GM13976 (cell line): Measurements from ENCODE around the gene CASZ1.

Source experiments
- DNase-seq: peaks from one replicate; pipeline ENCODE4 v3.0.0; 2012; ENCODE audit warnings: low spot score
- in situ Hi-C: fragments of 300-500 bp; cut with MboI; formaldehyde crosslinking; loops from one replicate; pipeline ENCODE4 v1.12.0; 2022; ENCODE audit warnings: low sequenced_read_pairs, mixed read lengths, inconsistent platforms; ENCODE audit not compliant: unreplicated experiment
- TF ChIP-seq, protein P1 (sequence below): IDR thresholded peaks from 2 replicates; pipeline ENCODE4 v1.5.1; 2012; ENCODE audit warnings: borderline replicate concordance, mild to moderate bottlenecking; ENCODE audit not compliant: insufficient read depth; ENCODE audit errors: extremely low read depth, missing control alignments, control extremely low read depth

CASZ1 gene

DNA sequence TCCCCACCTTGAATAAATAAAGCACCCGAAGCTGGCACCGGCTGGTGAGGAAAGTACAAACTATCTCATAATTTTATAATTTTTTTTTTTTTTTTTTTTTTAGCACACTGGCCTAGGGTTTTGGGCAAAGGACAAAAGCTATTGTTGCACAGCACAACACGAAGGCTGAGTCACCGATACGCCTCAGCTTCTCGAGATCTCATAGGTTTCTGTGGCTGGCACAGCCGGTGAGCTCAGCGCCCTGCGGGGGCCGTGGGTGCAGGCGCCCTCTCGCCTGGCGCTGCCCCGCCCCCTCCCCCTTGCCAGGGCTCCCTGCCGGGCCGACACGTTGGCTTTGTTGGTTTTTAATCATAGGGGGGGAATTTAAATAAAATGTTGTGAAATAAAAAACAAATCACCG, 17.2 kb downstream of the CASZ1 start:
- TF ChIP-seq, protein P1, sequence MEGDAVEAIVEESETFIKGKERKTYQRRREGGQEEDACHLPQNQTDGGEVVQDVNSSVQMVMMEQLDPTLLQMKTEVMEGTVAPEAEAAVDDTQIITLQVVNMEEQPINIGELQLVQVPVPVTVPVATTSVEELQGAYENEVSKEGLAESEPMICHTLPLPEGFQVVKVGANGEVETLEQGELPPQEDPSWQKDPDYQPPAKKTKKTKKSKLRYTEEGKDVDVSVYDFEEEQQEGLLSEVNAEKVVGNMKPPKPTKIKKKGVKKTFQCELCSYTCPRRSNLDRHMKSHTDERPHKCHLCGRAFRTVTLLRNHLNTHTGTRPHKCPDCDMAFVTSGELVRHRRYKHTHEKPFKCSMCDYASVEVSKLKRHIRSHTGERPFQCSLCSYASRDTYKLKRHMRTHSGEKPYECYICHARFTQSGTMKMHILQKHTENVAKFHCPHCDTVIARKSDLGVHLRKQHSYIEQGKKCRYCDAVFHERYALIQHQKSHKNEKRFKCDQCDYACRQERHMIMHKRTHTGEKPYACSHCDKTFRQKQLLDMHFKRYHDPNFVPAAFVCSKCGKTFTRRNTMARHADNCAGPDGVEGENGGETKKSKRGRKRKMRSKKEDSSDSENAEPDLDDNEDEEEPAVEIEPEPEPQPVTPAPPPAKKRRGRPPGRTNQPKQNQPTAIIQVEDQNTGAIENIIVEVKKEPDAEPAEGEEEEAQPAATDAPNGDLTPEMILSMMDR = no peak
- no peak for DNase-seq
- in situ Hi-C loops = no loop called here

DNA sequence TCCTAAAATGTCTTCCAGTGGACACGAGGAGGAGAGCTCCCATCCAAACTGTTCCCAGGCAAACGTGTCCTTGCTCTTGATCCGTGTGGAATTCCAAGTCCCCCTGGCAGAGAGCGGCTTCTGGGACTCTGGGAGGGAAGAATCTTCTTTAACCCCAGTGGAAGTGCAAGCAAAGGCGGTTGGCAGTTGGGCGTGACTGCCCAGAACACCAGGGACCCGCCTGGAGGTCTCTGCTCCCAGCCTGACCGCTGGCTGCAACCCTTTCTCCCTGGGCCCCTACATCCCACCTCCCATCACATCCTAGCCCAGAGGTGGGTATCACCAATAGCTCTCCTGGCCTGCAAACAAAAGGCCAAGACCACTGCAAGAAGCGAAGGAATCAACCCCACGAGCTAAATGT, 17.8 kb downstream of the CASZ1 start:
- in situ Hi-C loops = no loop called here
- DNase-seq = no peak
- TF ChIP-seq, protein P1 = no peak

DNA sequence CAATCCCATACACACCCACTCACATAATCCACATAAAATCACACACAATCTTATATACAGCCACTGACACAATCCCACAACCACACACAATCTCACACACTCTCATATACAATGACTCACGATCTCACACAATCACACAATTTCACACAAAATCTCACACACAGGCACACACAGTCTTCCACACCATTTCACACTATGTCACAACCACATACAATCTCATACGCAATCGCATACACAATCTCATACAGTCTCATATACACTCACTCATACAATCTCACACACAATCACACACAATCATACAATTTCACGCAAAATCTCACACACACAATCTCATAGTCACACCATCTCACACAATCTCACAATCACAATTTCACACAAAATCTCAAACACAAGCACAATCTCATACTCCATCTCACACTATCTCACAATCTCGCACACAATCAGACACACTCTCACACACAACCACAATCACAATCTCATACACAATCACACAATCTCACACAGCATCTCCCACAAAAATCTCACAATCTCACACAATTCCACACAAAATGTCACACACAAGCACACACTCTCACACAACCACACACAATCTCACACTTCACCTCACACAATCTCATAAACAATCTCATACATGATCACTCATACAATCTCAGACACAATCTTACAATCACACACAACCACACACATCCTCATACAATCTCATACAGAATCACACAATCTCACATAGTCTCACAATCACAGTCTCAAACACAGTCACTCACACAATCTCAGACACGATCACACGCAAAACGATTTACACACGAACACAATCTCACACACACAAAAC, 18.5 kb downstream of the CASZ1 start:
- TF ChIP-seq, protein P1 = no peak
- in situ Hi-C loops = no loop called here
- DNase-seq = no peak

DNA sequence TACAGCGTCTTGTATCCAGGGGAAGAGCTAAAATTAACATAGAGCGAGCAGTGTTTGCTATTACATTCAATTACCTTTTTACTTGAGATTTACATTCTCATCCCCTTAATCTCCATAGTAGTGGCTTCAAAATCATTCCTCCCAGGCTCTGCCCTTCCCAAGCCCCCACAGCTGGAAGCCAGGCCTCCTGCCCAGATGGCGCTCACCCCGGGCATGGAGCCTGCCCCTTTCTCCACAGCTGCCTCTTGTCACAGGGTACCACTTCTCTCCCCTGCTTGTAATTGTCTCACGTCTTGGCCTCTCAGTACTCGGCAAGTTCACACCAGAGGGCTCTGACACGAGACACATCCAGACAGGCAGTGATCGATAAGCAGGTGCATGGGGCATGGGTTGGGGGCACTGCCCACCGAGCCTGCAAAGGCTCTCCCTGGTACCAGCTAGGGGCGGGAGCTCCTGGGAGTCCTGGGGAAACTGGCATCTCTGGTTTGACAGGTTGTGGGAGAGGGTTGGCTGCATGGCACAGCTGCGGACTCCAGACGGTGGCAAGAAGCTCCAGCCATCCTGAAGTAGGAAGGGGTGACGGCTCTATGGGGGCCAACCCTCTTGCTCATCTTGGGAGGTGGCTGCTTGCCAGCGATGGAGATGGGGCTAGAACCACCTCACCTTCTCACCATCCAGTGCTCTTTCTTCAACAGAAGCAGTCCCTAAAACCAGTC, 20.1 kb downstream of the CASZ1 start:
- TF ChIP-seq, protein P1 = no peak
- in situ Hi-C loops = no loop called here

DNA sequence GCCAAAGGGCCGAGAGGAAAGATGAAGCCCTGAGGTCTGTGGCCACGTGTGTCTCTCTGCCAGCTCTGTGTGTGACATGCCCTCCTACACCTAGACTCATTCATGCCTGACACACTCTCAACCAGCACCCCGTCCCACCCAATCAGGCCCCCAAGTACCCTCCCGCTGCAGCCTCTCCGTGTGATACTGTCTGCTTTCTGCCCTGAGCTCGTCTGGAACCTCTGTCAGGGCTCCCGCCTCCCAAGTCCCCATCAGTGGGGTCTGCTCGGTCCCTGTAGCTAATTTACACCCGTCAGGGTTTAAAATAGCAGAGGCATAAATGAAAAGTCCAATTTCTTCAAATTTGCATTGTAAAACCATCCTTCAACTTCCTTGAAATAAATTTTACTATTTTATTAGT, 20.7 kb downstream of the CASZ1 start:
- in situ Hi-C loops = no loop called here
- TF ChIP-seq, protein P1 = no peak
- DNase-seq = no peak

More for the DNA sequence above, 20.1 kb downstream of the CASZ1 start:
- DNase-seq = no peak

DNA sequence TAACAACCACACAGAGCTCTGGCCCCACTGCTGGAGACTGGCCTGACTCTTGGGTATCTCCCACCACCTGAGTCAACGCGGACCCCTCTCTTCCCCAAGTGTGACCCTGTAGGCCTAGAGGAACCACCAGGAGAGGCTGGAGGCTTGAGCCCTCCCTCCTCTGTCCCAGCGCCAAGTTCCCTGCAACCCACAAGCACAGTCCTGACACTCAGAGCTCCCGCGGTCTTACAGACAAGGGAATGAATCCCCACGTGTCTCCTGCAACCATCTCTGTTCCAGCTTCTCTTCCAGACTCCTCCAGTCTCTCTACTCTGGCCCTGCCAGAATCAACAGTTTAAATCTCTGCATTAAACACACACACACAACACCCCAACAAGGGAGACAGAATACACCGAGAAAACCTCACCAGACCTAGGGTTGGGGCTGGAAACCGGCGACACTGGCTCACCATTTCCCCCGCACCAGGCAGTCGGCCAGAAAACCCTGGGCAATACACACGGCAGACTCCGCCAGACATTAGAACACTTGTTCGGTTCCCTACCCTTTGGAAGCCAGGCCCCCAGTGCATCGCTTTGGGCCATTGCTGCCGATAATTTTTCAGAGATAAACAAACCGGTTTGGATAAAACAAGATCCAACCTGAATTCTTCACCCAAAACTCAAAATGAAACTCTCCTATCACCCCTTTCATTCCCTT, 21.7 kb downstream of the CASZ1 start:
- DNase-seq = no peak
- TF ChIP-seq, protein P1 = no peak
- in situ Hi-C loops = no loop called here
